HG03575 (cell line): ENCODE results near the gene MARCHF2.

Experiments used
- ATAC-seq: cut with Tn5 transposase; IDR thresholded peaks from one replicate; pipeline ENCODE4 v1.9.1; 2021; ENCODE audit not compliant: unreplicated experiment, insufficient number of reproducible peaks, low FRiP score; ENCODE audit errors: extremely low read depth

MARCHF2 gene

GRCh38 chr19:8445488-8446001, 32.4 kb downstream of the MARCHF2 start:
- ATAC-seq = no peak

- no peak for ATAC-seq
Observed at GRCh38 chr19:8446061-8446709, 33.1 kb downstream of the MARCHF2 start.

- ATAC-seq = no peak
Observed at GRCh38 chr19:8449830-8450229, 36.7 kb downstream of the MARCHF2 start.

GRCh38 chr19:8451377-8451776, 38.3 kb downstream of the MARCHF2 start:
- no peak for ATAC-seq

GRCh38 chr19:8451885-8452284, 38.8 kb downstream of the MARCHF2 start:
- no peak for ATAC-seq

- ATAC-seq = no peak
Observed at GRCh38 chr19:8452446-8453123, 39.5 kb downstream of the MARCHF2 start.

GRCh38 chr19:8453616-8454015, 40.5 kb downstream of the MARCHF2 start:
- ATAC-seq = no peak

- ATAC-seq = no peak
Observed at GRCh38 chr19:8454218-8454617, 41.1 kb downstream of the MARCHF2 start.

GRCh38 chr19:8455018-8455417, 41.9 kb downstream of the MARCHF2 start:
- no peak for ATAC-seq

GRCh38 chr19:8456064-8456463, 43.0 kb downstream of the MARCHF2 start:
- ATAC-seq = no peak

- no peak for ATAC-seq
Observed at GRCh38 chr19:8457209-8457608, 44.1 kb downstream of the MARCHF2 start.

GRCh38 chr19:8457827-8458226, 44.7 kb downstream of the MARCHF2 start:
- no peak for ATAC-seq

- ATAC-seq = no peak
Observed at GRCh38 chr19:8458380-8458779, 45.3 kb downstream of the MARCHF2 start.

GRCh38 chr19:8459095-8459494, 46.0 kb downstream of the MARCHF2 start:
- ATAC-seq = no peak

GRCh38 chr19:8459520-8460270, 46.6 kb downstream of the MARCHF2 start:
- no peak for ATAC-seq

GRCh38 chr19:8460516-8461298, 47.6 kb downstream of the MARCHF2 start:
- ATAC-seq = no peak

GRCh38 chr19:8461376-8461775, 48.3 kb downstream of the MARCHF2 start:
- ATAC-seq = no peak

GRCh38 chr19:8461891-8462290, 48.8 kb downstream of the MARCHF2 start:
- ATAC-seq = no peak

GRCh38 chr19:8462571-8462970, 49.5 kb downstream of the MARCHF2 start:
- ATAC-seq = no peak
